Hematopoietic multipotent progenitor cell treated with erythropoietin and hydrocortisone succinate and interleukin-3 and kit ligand, for 6 days (in vitro differentiated cells): ENCODE results near the gene TBX2.
A peak's percentile ranks its signal among the peaks of the same experiment; 100 is the strongest.

Source experiments
- DNase-seq: peaks from one replicate; pipeline ENCODE4 v3.0.0-alpha.2; 2015

Gene TBX2

DNA sequence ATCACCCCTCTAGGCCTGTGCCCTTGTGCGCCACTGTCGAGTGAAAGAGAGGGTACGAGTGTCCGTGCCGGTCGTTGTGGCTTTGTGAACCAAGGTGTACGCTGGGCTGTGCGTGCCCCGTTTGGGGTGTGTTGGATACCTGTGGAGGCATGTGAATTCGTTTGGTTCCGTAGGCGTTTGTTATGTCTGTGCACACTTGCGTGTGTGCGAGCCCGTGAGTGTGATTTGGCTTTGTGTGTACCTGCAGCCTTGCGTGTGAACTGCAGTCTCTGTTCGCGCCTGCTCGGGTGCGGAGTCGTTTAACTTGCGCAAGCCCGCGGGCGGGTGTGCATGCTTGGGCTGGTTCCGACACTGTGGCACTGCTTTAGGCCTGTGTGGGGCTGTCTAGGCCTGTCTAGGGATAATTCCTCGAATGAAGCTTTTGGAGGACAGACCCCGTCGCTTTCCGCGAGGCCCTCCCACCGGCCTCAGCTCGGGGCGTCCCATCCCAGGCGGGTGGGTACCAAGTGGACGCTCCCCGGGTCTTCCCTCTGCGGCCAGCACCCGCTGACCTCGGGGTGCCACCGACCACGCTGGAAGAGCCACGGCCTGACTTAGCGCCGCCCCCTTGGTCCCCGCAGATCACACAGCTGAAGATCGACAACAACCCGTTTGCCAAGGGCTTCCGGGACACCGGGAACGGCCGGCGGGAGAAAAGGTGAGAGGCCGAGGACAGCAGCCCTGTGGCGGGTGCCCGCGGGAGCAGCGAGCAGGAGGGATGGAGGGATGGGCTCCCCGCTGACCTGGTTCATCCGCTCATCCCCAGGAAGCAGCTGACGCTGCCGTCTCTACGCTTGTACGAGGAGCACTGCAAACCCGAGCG lies 4.4 kb downstream of the TBX2 start:
- DNase-seq: no peak

GRCh38 chr17:61404663-61404912 lies 4.9 kb downstream of the TBX2 start:
- no peak for DNase-seq

DNA sequence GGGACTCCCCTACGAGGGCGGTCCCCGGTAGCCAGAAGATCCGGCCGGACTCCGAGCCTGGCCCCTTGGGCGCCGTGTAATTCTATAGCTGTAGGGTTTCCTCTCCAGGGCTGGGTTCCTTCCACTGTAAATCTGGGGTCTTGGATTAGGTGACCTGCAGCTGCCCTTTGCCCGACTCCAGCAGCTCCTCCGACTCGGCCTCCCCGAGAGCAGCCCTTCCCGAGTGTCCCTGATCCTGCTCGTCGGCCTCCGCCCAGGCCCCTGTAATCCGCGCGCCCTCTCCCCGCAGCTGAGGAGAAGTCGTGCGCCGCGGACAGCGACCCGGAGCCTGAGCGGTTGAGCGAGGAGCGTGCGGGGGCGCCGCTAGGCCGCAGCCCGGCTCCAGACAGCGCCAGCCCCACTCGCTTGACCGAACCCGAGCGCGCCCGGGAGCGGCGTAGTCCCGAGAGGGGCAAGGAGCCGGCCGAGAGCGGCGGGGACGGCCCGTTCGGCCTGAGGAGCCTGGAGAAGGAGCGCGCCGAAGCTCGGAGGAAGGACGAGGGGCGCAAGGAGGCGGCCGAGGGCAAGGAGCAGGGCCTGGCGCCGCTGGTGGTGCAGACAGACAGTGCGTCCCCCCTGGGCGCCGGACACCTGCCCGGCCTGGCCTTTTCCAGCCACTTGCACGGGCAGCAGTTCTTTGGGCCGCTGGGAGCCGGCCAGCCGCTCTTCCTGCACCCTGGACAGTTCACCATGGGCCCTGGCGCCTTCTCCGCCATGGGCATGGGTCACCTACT lies 5.5 kb downstream of the TBX2 start:
- no peak for DNase-seq

DNA sequence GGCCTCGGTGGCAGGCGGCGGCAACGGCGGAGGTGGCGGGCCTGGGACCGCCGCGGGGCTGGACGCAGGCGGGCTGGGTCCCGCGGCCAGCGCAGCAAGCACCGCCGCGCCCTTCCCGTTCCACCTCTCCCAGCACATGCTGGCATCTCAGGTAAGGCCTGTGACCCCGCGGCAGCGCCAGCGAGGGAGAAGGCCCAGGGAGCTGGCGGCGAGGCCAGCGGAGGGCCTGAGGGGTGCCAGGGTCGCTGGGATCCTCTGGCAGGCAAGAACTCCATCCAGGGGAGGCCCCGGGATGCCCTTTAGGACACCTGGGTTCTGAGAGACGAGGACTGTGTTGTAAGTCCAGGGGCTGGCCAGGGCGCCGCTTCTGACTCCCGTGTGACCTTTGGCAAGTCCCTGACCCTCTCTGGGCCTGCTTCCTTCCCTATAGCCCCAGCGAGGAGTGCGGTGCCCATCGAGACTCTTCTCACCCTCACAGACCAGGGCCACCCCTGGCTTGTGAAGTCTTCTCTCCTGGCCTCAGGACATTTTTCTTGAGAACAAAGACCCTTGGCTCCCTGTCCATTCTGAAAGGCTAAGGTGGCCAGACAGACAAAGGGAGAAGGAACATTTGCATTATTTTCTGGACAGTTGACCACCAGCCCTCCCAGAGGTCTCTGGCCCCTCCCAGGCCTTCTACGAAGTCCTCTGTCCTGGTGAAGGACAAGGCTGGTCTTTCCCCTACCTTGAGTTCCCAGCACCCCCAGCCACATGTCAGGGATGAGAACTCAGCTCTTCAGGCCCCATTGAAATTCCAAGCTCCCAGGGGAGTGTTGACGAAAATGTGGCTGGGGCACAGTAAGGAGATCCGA lies 6.3 kb downstream of the TBX2 start:
- DNase-seq: no peak

DNA sequence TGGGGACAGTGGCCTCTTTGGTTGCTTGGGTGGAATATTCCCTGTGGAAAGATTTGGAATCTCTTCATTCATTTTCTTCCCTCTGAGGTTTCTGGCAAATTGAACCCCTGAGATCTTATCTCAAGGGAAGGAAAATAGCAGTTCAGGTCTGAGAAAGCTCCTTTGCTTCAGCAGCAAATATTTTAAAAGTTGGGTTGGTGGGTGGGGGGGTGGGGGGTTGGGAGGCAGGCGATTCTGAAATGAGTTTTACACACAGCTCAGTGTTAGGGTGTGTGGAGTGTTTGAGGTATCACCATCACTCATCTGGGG lies 6.8 kb downstream of the TBX2 start:
- no peak for DNase-seq

GRCh38 chr17:61406971-61407911 lies 7.6 kb downstream of the TBX2 start:
- DNase-seq: no peak

DNA sequence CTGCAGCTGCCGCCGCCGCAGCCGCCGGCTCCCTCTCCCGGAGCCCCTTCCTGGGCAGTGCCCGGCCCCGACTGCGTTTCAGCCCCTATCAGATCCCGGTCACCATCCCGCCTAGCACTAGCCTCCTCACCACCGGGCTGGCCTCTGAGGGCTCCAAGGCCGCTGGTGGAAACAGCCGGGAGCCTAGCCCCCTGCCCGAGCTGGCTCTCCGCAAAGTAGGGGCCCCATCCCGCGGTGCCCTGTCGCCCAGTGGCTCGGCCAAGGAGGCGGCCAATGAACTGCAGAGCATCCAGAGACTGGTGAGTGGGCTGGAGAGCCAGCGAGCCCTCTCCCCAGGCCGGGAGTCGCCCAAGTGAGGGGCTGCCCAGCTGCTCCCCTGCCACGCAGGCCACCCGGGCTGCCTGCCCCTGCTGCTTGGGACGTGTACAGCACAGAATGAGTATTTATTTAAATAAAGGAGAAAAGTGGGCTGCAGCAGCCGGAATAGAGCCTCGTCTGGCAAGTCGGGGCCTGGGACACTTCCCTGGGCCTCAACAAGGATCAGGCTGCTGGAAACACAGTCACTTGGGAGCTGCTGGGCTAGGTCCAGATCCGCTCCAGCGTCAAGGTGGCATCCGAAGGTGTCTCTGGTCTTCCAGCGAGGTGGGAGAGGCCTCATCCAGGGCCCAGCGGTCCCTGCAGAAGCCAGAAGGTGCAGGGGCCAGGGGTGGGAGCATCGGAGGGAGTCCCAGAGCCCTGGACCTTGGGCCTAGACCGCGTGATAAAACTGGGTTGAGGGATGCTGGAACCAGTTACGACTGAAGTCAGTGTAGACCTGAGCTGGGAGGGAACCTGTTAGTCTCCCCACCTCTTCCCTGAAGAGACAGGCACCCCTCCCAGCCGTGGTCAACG lies 8.8 kb downstream of the TBX2 start:
- peak; percentile 4 for DNase-seq

DNA sequence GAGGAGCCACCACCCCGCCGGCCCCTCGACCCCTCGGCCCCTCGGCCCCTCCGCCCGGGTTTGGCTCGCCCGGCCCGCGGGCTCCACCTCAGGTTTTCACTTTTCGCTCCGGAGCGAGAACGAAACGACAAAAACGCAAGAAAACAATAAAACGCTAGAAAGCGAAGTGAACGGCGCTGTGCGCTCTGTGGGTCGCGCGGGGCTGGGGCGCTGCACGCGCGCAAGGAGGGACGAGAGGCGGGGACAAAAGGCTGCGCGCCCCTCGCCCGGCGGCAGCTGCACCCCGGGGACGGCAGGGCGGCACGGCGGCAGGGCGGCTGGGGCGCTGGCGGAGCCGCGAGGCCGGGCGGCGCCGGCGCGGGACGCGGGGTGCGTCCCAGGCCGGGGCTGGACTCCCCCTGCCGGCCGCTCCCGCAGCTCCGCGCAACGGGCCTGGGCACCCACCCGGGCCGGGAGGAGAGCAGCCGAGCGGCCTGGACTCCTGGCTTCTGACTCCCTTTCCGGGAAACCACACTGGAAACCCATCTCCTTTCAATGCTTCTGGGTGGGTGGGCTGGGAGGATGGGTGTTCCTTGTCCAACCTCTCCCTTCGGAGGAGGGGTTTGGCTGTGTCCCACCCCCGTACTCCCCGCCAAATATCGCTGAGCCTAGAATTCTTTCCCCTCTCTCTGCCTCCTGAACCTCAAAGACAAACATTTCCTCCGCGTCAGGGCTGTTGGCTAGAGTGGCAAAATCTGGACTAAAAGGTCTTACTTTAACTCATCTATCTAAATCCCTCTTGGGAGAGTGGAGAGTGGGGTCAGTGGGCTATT lies 9.9 kb downstream of the TBX2 start:
- peak; percentile 66 for DNase-seq

DNA sequence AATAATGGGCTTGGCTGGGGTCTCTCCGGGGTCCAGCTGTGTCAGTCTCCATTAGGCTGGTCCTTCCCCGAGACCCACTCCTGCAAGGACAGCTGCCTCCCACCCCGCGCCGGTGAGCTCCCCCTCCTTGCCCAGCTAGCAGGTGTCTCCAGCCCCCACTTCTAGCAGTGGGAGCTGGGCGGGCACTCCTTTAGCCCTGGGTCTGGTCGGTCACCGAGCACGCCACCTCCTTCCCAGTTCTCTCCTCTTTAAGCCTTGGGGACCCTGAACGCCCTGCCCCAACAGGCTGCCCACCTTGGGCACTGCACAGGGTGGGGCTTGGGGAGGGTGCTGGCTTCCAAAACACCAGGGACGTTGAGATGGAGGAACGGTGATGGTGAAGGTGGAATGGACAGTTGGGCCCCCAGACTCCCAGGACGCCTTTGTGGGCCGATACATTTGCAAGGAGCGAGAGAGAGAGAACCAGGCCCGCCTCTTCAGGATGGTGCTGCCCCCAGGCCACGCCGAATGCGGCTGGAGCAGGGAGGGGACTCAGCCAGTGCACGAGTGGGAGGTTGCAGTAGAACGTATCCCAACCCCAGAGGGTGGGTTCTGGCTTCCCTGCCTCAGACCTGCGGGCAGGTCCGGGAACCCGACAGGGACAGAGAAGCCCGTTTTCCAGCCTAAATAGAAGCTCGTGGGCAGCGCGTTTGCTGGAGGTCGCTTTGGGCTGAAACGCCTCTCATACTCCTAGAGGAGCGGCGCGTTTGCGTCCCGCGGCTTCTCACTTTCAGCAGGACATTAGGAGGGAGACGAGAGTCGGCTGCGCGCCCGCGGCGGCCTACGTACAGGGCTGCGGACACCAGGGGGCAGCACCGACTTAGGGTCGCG lies 10.7 kb downstream of the TBX2 start:
- peak; percentile 81 for DNase-seq

DNA sequence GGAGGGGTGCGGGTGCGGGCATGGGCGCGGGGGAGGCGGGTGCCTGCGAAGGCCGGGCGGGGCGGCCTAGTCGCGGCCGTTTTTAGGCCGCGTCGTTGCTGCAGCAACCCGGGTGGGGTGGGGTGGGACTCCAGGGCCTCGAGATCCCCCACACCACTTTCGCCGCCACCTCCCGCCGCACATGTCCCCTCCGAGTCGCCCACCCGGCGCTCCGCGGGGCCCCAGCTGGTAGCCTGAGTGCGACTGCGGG lies 11.3 kb downstream of the TBX2 start:
- DNase-seq: no peak

- DNase-seq: peak; percentile 53
Measured at GRCh38 chr17:61411261-61412142, 11.9 kb downstream of the TBX2 start.

DNA sequence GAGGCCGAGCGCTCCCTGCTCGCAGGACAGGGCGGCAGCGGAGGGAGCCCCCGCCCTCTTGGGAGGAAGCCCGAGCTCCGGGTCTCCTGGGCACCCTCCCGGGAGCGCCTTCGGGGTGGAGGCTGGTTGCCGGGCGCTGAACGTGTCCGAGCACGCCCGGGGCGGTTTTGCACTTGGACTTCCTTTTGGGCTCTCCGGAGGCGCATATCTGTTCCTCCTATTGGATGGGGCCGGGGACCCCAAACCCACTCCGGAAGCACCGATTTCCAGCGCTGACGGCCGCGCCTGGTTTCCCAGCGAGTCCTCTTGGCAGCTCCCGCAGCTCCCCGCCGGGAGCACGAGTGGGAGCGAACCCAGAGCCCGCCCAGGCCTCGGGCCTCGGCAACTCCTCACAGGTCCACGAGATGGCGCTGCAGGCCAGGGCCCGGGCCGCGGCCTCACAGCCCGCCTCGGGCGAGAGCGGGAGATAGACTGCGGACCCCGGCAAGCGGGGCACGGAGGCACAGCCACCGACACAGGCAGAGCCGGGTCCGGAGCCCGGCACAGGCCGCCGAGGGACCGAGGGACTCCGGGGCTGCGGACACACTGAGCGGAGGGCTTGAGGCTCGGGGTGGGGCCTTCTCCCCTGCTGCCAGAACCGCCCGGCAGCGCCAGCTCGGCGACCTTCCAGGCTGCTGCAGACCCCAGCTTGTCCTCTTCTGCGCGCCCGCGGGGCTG lies 12.7 kb downstream of the TBX2 start:
- DNase-seq: peak; percentile 77

DNA sequence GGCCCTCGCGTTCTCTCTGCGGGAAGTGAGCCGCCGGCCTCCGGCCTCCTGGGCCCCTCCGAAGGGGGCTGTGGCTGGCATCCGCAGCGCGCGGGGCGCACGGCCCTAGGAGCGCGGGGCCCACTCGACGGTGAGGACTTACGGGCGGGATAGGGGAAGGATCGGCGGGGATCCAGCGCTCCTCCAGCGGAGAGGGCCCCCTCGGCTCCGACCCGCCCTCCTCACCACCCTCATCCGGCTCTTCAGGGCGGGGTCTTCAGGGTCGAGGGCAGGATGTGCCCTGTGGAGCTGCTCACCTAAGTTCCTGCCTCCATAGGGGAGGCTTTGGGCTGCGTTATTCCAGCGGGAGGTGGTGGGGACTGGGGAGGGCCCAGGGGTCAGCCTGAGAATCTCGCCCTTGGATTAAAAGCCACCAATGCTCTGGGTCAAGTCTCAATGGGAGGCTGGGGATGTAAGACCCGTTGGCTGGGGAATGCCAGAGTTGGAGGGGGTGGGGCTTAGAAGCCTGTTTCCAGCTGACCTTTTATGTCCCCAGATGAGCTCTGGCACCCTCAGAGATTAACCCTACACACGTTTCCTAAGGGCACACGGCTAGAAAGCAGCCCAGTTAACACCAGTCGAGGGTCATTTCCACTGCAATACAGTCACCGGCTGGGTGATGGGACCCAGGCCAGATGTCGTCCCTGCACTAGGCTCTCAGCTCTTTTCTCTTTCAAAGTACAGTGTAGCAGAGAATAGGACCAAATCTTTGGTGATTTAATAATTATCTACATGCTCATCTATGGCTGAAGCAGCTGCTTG lies 13.4 kb downstream of the TBX2 start:
- DNase-seq: no peak

GRCh38 chr17:61413661-61414126 lies 14.1 kb downstream of the TBX2 start:
- DNase-seq: no peak

GRCh38 chr17:61414141-61414935 lies 14.7 kb downstream of the TBX2 start:
- no peak for DNase-seq

- no peak for DNase-seq
Measured at GRCh38 chr17:61414936-61415251, 15.3 kb downstream of the TBX2 start.
